ENCODE results near the gene ZNF83. TPM values are rescaled to one million over a fixed set of nuclear protein-coding genes. Genes with fewer than 3 reads are reported as not detected.
"Not testable (repeated sequence)": the region's sequence is repeated elsewhere in the genome, so short reads cannot be mapped to it uniquely, and the experiment has no call there.

ZNF83 gene
- total and polyA plus RNA-seq, 9 donors = 50.8 to 84.9 (median 65.2) TPM

- intact Hi-C loops (cut with DNase I) = no loop called here
- Histone ChIP-seq H3K36me3 (no peaks in the 10 kb centered on the region), H3K27me3 (no peaks in the 10 kb centered on the region), H3K4me1 (ENCODE audit: insufficient read depth) (no peaks in the 10 kb centered on the region), H3K4me3 (no peak overlapping the region), H3K9me3 (no peaks in the 10 kb centered on the region), H3K27ac (no peak overlapping the region)
- TF ChIP-seq POLR2A (IDR thresholded peaks at IDR 0.05) (no peak), CTCF (IDR thresholded peaks at IDR 0.05) (no peak), EP300 (IDR thresholded peaks at IDR 0.05) (no peak)
- no peak for DNase-seq
- 85 to 90% (median 88%) methylated on average over 5 of the region's 5 CpGs for WGBS, 3 donors
Measured at GRCh38 chr19:52590728-52591127, 47.4 kb downstream of the ZNF83 start.

- TF ChIP-seq EP300 (IDR thresholded peaks at IDR 0.05) (no peak), CTCF (IDR thresholded peaks at IDR 0.05) (no peak), POLR2A (IDR thresholded peaks at IDR 0.05) (no peak)
- Histone ChIP-seq H3K4me3 (no peak overlapping the region), H3K27ac (no peak overlapping the region), H3K27me3 (no peaks in the 10 kb centered on the region), H3K9me3 (no peaks in the 10 kb centered on the region), H3K36me3 (no peaks in the 10 kb centered on the region), H3K4me1 (ENCODE audit: insufficient read depth) (no peaks in the 10 kb centered on the region)
- no peak for DNase-seq
- 85 to 89% (median 88%) methylated on average over 6 of the region's 6 CpGs for WGBS, 3 donors
- intact Hi-C loops (cut with DNase I) = no loop called here
Measured at GRCh38 chr19:52585604-52586003, 52.6 kb downstream of the ZNF83 start.

GRCh38 chr19:52584736-52585440, 53.3 kb downstream of the ZNF83 start:
- TF ChIP-seq POLR2A (IDR thresholded peaks at IDR 0.05) = no peak
- no peak for TF ChIP-seq CTCF (IDR thresholded peaks at IDR 0.05)
- no peak for TF ChIP-seq EP300 (IDR thresholded peaks at IDR 0.05)
- Histone ChIP-seq H3K4me1 (ENCODE audit: insufficient read depth) (no peaks in the 10 kb centered on the region), H3K27me3 (no peaks in the 10 kb centered on the region), H3K9me3 (no peaks in the 10 kb centered on the region), H3K36me3 (no peaks in the 10 kb centered on the region), H3K4me3 (no peak overlapping the region), H3K27ac (no peak overlapping the region)
- peak in 2 of 5 donors; percentile 24 to 55 for DNase-seq
- WGBS, 3 donors = 32 to 58% (median 56%) methylated on average over 39 of the region's 39 CpGs
- intact Hi-C loops (cut with DNase I) = no loop called here

- peak; percentile 94 to 99 (median 97) for DNase-seq
- peaks cover 4% of the 10 kb centered on the region for H3K4me1 ChIP-seq (ENCODE audit: insufficient read depth)
- peak within 1 kb of the TSS; percentile 56 for H3K4me3 ChIP-seq
- H3K27me3 ChIP-seq = no peaks in the 10 kb centered on the region
- H3K9me3 ChIP-seq = no peaks in the 10 kb centered on the region
- peak within 1 kb of the TSS; percentile 31 to 56 for H3K27ac ChIP-seq
- H3K36me3 ChIP-seq = no peaks in the 10 kb centered on the region
- intact Hi-C loops (cut with DNase I) = no loop called here
- TF ChIP-seq EP300 (IDR thresholded peaks at IDR 0.05) (no peak), POLR2A (IDR thresholded peaks at IDR 0.05) (peak; percentile 86), CTCF (IDR thresholded peaks at IDR 0.05) (peak in 2 of 3 donors; percentile 28 to 58)
- 0 to 1% (median 0%) methylated on average over 57 of the region's 57 CpGs for WGBS, 3 donors
Measured at GRCh38 chr19:52570000-52570861, 67.9 kb downstream of the ZNF83 start, which contains the start of gene ZNF701. Gene ZNF701, plus strand, starts transcription at chr19:52570287. Its CDS starts 3,861 bp downstream, at chr19:52574148.

- H3K36me3 ChIP-seq; H3K4me1 ChIP-seq (ENCODE audit: insufficient read depth); H3K27me3 ChIP-seq; H3K9me3 ChIP-seq; intact Hi-C loops (cut with DNase I): not testable (repeated sequence)
- 1 to 3% (median 3%) methylated on average over 11 to 13 of the region's 13 CpGs for WGBS, 3 donors
- Histone ChIP-seq H3K27ac (peak overlapping the region; percentile 31 to 56), H3K4me3 (peak overlapping the region; percentile 56)
- peak; percentile 60 to 69 (median 65) for DNase-seq
Measured at GRCh38 chr19:52569638-52569999, 68.5 kb downstream of the ZNF83 start.
